Measurements from ENCODE around the gene FANK1.
A peak's percentile ranks its signal among the peaks of the same experiment; 100 is the strongest.
"Not testable (repeated sequence)": the region's sequence is repeated elsewhere in the genome, so short reads cannot be mapped to it uniquely, and the experiment has no call there.

Gene FANK1

GRCh38 chr10:125896088-125896934 lies at the start of gene FANK1:
FANK1 (plus strand) TSS chr10:125896564; CDS start chr10:125896643, 79 bp downstream.
- not testable (repeated sequence) for FAIRE-seq
- DNase-seq (ENCODE audit: low spot score) = peak; percentile 61

GRCh38 chr10:125846894-125847293 lies 49.5 kb upstream of the FANK1 start:
- no peak for FAIRE-seq
- DNase-seq (ENCODE audit: low spot score) = no peak

GRCh38 chr10:125848371-125848770 lies 48.0 kb upstream of the FANK1 start:
- DNase-seq (ENCODE audit: low spot score) (no peak), FAIRE-seq (no peak)

- FAIRE-seq = no peak
- DNase-seq (ENCODE audit: low spot score) = no peak
These were observed 47.5 kb upstream of the FANK1 start for GRCh38 chr10:125848857-125849256.

- no peak for DNase-seq (ENCODE audit: low spot score)
- no peak for FAIRE-seq
These were observed 46.9 kb upstream of the FANK1 start for GRCh38 chr10:125849448-125849847.

- DNase-seq (ENCODE audit: low spot score) = no peak
- no peak for FAIRE-seq
These were observed 45.3 kb upstream of the FANK1 start for GRCh38 chr10:125850766-125851731.

- DNase-seq (ENCODE audit: low spot score) (no peak), FAIRE-seq (no peak)
These were observed 43.9 kb upstream of the FANK1 start for GRCh38 chr10:125852487-125852886.

GRCh38 chr10:125857185-125857760 lies 39.1 kb upstream of the FANK1 start:
- no peak for FAIRE-seq
- DNase-seq (ENCODE audit: low spot score) = no peak

GRCh38 chr10:125859128-125859817 lies 37.1 kb upstream of the FANK1 start:
- FAIRE-seq (no peak), DNase-seq (ENCODE audit: low spot score) (no peak)

- FAIRE-seq = no peak
These were observed 31.2 kb upstream of the FANK1 start for GRCh38 chr10:125865120-125865519.

GRCh38 chr10:125866421-125867029 lies 29.8 kb upstream of the FANK1 start:
- DNase-seq (ENCODE audit: low spot score) (no peak), FAIRE-seq (no peak)

More at GRCh38 chr10:125865120-125865519, 31.2 kb upstream of the FANK1 start:
- no peak for DNase-seq (ENCODE audit: low spot score)

- FAIRE-seq (peak; percentile 5), DNase-seq (ENCODE audit: low spot score) (peak; percentile 39)
These were observed 27.9 kb upstream of the FANK1 start for GRCh38 chr10:125868372-125868975.

GRCh38 chr10:125871338-125871737 lies 25.0 kb upstream of the FANK1 start:
- FAIRE-seq = no peak

GRCh38 chr10:125878957-125879835 lies 17.2 kb upstream of the FANK1 start:
- DNase-seq (ENCODE audit: low spot score) = peak; percentile 69
- no peak for FAIRE-seq

More at GRCh38 chr10:125871338-125871737, 25.0 kb upstream of the FANK1 start:
- no peak for DNase-seq (ENCODE audit: low spot score)

GRCh38 chr10:125880719-125881118 lies 15.6 kb upstream of the FANK1 start:
- FAIRE-seq (no peak), DNase-seq (ENCODE audit: low spot score) (no peak)

- no peak for FAIRE-seq
These were observed 15.2 kb upstream of the FANK1 start, which contains the start of gene DHX32 for GRCh38 chr10:125881192-125881591. DHX32 (minus strand) TSS chr10:125881292; CDS start chr10:125880824, 468 bp downstream.

GRCh38 chr10:125882596-125882995 lies 13.8 kb upstream of the FANK1 start:
- FAIRE-seq = no peak

More at GRCh38 chr10:125881192-125881591, 15.2 kb upstream of the FANK1 start, which contains the start of gene DHX32:
- DNase-seq (ENCODE audit: low spot score) = no peak

GRCh38 chr10:125883211-125883610 lies 13.2 kb upstream of the FANK1 start:
- FAIRE-seq (no peak), DNase-seq (ENCODE audit: low spot score) (no peak)

More at GRCh38 chr10:125882596-125882995, 13.8 kb upstream of the FANK1 start:
- no peak for DNase-seq (ENCODE audit: low spot score)

All from urothelium cell line (cell line).